IgD-negative memory B cell (primary cell): Measurements from ENCODE around the gene ANAPC4. TPM values are rescaled to one million over a fixed set of nuclear protein-coding genes. Genes with fewer than 3 reads are reported as not detected.
"Not testable (repeated sequence)": the region's sequence is repeated elsewhere in the genome, so short reads cannot be mapped to it uniquely, and the experiment has no call there.

Experiments
- H3K27ac Mint-ChIP-seq, 3 donors: one replicate each; pipeline ENCODE4 v1.8.0; 2020 to 2022; ENCODE audit warnings: mild to moderate bottlenecking in 3 of 3, mixed read lengths in 3 of 3, moderate library complexity in 1 of 3
- H3K27me3 Mint-ChIP-seq: one replicate; pipeline ENCODE4 v1.8.0; 2021; ENCODE audit warnings: mixed read lengths
- H3K36me3 Mint-ChIP-seq: one replicate; pipeline ENCODE4 v1.8.0; 2020; ENCODE audit warnings: mild to moderate bottlenecking, mixed read lengths
- H3K4me1 Mint-ChIP-seq, 3 donors: one replicate each; pipeline ENCODE4 v1.8.0; 2020 to 2022; ENCODE audit warnings: mixed read lengths in 3 of 3, mild to moderate bottlenecking in 1 of 3
- H3K4me3 Mint-ChIP-seq, 4 donors: one replicate each; pipeline ENCODE4 v1.8.0; 2020 to 2022; ENCODE audit warnings: mild to moderate bottlenecking in 4 of 4, mixed read lengths in 4 of 4, moderate library complexity in 3 of 4
- H3K9me3 Mint-ChIP-seq, 3 donors: one replicate each; pipeline ENCODE4 v1.8.0; 2020 to 2021; ENCODE audit warnings: mixed read lengths in 3 of 3, mild to moderate bottlenecking in 1 of 3
- polyA plus RNA-seq: library from polyadenylated mRNA; unstranded; fragments of 300-500 nt; fragmentation: Illumina TruSeq; gene quantifications from one replicate; pipeline ENCODE4 v1.2.3, GENCODE V29; 2021

The ANAPC4 gene
- polyA plus RNA-seq, 1 donor from 2014 or later = 19.4 TPM

DNA sequence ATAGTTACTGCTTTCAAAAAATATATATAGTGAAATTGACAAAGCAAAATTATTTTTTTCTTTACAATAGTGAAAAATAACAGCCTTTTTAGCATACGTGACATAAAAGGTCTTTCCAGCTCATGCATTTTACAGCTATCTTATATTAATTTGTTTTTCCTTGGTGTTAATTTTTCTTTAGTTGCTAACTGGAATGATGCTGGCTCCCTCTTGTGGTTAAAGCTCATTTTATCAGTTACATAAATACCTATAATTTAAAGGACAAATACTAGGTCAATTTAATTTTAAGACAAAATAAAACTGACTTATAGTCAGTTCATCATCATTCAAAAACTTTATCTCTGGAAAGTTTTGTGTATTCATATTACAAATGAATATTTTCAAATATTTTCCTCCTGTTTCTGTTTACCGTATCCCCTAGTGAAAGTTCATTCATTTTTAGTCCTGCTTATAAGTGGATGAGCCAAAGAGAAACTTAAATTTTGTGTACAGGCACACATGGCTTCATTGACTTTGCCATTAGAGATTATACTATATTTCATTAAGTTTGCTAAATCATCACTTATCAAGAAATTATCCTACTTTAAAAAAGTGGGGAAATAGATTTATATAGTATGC is 9.9 kb upstream of the ANAPC4 start:
- H3K27ac Mint-ChIP-seq = no peak overlapping the region
- no peak overlapping the region for H3K4me3 Mint-ChIP-seq

DNA sequence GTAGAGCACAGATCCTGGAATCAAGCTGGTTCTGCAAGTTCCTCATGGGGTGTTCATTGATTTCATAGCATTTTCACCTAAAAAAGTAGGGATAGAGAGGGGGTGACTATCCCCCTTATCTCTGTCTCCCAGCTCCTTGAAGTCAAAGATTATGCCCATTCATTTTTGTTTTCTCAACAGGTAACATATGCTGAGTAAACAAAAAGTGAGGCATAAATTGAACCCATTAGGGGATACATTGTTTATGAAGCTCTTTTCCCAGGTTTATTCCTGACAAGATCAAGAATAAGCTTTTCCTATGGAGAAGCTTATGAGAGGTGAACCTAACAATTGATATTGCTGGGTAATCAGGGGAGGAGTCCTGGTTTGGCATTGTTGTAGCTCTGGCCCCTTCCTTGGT is 9.2 kb upstream of the ANAPC4 start:
- Mint-ChIP-seq H3K4me3 (no peak overlapping the region), H3K36me3 (no peaks in the 10 kb centered on the region), H3K9me3 (no peaks in the 10 kb centered on the region), H3K27ac (no peak overlapping the region), H3K4me1 (no peaks in the 10 kb centered on the region), H3K27me3 (no peaks in the 10 kb centered on the region)

More for the DNA sequence above, 9.9 kb upstream of the ANAPC4 start:
- H3K27me3 Mint-ChIP-seq = no peaks in the 10 kb centered on the region
- no peaks in the 10 kb centered on the region for H3K9me3 Mint-ChIP-seq
- no peaks in the 10 kb centered on the region for H3K4me1 Mint-ChIP-seq
- H3K36me3 Mint-ChIP-seq = no peaks in the 10 kb centered on the region

DNA sequence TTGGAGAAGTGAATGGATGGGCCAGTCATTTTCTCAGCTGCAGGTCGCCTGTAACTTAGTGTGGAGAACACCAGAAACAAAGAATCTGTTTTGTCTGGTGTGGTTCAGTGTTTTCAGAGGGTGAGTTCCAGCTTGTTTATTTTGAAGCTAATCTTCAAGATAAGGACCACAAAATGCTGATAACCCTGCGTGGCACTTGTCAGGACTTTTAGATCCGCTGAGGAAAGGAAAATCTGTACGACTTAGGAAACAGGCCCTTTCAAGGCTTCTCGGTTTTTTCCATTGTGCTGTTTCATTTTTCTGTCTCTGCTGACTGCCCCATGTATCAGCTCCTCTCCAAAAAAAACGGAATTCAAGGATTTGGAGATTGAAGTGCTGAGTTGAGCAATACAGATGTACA is 8.7 kb upstream of the ANAPC4 start:
- Mint-ChIP-seq H3K27me3 (no peaks in the 10 kb centered on the region), H3K27ac (no peak overlapping the region), H3K4me3 (no peak overlapping the region), H3K4me1 (no peaks in the 10 kb centered on the region), H3K9me3 (no peaks in the 10 kb centered on the region), H3K36me3 (no peaks in the 10 kb centered on the region)

DNA sequence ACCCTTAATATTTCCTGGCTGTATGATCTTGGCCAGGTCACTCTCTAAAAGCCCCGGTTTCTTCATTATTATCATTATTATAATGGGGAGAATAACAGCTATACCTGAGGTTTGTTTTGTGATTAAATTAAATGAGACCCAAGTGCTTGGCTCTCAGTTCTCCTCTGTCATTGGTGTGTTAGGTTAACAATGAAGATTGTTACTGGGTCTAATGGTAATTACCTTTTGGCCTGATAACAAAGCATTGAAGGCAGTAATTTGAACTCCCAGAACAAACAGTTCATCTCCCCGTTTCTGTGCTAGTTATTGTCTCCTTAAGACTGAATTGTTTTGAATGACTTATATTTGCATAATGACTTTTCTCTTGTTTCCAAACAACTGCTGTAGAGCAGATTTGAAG is 6.8 kb upstream of the ANAPC4 start:
- Mint-ChIP-seq H3K27ac (no peak overlapping the region), H3K27me3 (no peaks in the 10 kb centered on the region), H3K36me3 (no peaks in the 10 kb centered on the region), H3K4me3 (no peak overlapping the region), H3K4me1 (no peaks in the 10 kb centered on the region), H3K9me3 (no peaks in the 10 kb centered on the region)

DNA sequence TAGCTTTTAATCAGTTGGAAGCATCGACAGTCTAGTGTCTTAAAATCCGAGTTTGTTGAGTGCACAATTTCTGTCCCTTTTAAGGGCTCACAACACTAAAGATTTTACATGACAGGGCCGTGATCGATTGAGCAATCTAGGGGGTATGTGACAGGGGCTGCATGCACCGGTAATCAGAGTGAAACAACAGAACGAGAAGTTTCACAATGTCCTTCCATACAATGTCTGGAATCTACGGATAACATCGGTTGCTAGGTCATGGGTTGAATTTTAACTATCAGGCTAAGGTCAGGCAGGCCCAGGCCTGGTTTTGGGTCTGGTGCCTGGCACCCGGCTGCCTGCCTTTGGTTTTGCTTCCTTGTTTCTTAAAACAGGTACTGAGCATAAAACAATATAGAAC is 4.5 kb upstream of the ANAPC4 start:
- H3K4me1 Mint-ChIP-seq, H3K36me3 Mint-ChIP-seq, H3K27me3 Mint-ChIP-seq, H3K27ac Mint-ChIP-seq, H3K9me3 Mint-ChIP-seq: not testable (repeated sequence)
- H3K4me3 Mint-ChIP-seq = peak overlapping the region in 1 of 4 donors; percentile 68

DNA sequence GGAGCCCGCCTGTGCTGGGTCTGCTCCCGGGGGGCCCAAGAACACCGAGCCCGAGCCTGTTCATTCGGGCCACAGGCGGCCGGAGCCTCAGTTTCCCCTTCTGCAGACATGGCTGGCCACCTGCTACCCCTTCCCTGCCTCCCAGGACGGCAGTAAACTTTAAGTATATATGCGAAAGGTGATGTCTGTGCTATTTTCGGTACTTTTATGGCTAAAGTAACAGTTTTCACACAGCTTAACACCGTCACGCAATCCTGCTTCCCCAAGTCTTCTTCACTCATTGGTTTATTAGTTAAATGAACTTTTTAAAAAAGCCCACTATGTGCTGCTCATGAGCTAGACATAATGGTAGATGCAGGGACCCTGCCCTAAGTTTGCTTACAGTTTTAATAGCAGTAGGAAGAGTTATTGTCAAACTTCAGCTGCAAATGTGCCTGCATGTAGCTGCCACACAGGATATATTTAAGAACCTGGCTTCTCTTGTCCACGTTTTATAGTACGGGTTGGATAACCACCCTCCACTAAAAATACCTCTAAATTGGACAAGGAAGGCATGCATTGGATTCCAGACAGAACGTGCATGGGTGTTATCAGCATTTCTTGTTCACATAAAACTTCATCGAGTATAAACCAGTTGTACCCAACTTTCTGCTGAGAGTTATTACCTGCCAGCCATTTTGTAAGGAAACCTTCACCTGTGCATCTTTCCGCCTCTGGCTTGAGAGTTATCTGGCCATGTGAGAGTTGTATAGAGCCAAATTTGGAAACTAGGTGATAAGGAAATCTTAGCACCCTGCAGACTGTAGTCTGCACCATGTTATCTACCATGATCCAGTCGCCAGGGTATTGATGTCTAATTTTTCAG is 741 bp downstream of the ANAPC4 start:
- no peaks in the 10 kb centered on the region for H3K27me3 Mint-ChIP-seq
- H3K4me3 Mint-ChIP-seq = peak overlapping the region in 1 of 4 donors; percentile 96
- no peaks in the 10 kb centered on the region for H3K36me3 Mint-ChIP-seq
- peak overlapping the region in 2 of 3 donors; percentile 79 to 86 for H3K27ac Mint-ChIP-seq
- H3K4me1 Mint-ChIP-seq = peaks cover 3 to 4% (median 4%) of the 10 kb centered on the region in 3 donors
- H3K9me3 Mint-ChIP-seq = no peaks in the 10 kb centered on the region

DNA sequence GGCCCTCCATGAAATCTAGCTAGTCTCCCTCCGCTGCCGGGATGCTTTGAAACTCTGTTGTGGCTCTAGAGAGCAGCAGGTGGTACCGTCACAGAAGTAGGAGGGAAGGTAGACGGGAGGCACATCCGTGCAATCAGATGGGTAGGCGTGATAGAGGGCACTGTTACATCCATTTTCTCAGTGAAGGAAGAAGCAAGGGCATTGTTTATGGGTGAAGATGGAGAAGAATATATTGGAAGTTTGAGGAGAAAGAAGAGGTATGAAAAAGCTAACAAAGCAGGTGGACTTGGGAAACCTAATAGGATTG is 1.3 kb downstream of the ANAPC4 start:
- H3K4me1 Mint-ChIP-seq = peaks cover 3 to 4% (median 4%) of the 10 kb centered on the region in 3 donors
- no peak overlapping the region for H3K27ac Mint-ChIP-seq
- no peaks in the 10 kb centered on the region for H3K9me3 Mint-ChIP-seq
- H3K27me3 Mint-ChIP-seq = no peaks in the 10 kb centered on the region
- H3K36me3 Mint-ChIP-seq = no peaks in the 10 kb centered on the region
- no peak overlapping the region for H3K4me3 Mint-ChIP-seq

DNA sequence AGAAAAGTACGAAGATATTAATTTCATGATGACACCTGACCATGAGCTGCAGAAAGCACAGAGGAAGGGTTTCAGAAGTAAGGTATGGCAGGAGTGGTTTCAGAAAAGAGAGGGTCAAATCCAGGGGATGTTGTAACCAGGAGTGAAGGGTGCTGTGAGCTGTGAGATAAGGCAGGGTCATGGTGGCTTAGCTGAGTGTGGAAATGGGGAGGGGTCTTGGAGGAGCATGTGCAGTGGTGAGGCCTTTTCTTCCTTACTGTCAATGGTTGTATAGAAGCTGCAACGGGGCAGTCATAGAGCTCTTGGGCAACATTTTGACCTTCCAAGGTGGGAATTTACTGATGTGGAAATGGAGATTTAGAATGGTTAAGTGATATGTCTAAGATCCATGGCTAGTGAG is 2.5 kb downstream of the ANAPC4 start:
- Mint-ChIP-seq H3K27me3 (no peaks in the 10 kb centered on the region), H3K36me3 (peaks cover 2% of the 10 kb centered on the region), H3K9me3 (no peaks in the 10 kb centered on the region), H3K4me3 (no peak overlapping the region), H3K4me1 (peaks cover 3 to 4% (median 4%) of the 10 kb centered on the region in 3 donors), H3K27ac (no peak overlapping the region)

DNA sequence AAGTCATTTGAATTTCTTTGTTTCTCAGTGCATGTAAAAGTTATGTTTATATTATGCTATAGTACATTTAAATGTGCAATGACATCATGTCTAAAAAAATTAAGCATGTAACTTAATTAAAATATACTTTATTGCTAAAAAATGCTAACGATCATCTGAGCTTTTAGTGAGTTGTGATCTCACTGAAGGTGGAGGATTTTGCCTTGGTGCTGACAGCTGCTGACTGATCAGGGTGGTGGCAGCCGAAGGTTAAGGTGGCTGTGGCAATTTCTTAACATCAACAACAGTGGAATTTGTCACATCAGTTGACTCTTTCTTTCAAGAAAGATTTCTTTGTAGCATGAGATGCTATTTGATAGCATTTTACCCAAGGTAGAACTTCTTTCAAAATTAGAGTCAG is 6.6 kb downstream of the ANAPC4 start:
- peaks cover 0 to 2% (median 0%) of the 10 kb centered on the region in 3 donors for H3K4me1 Mint-ChIP-seq
- peaks cover 9% of the 10 kb centered on the region for H3K36me3 Mint-ChIP-seq
- H3K4me3 Mint-ChIP-seq = no peak overlapping the region
- no peaks in the 10 kb centered on the region for H3K27me3 Mint-ChIP-seq
- no peaks in the 10 kb centered on the region for H3K9me3 Mint-ChIP-seq
- no peak overlapping the region for H3K27ac Mint-ChIP-seq

DNA sequence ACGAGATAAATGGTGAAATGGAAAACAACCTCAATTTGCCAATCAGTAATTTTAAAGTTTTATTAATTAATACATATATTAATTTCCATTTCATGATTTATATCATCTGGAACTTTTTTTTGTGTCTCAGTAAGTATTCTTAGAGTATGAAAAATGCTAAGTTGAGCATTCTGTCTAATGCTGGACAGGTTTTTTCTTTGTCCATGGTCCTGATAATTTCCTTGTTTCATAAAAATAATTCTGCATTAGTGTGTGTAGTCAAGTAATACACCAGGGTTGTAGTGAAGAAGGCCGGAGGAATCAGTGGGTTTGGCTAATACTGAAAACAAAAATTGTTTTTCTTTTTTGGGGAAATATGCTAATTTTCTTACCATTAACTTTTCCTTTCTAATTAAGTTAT is 9.9 kb downstream of the ANAPC4 start:
- H3K4me3 Mint-ChIP-seq = no peak overlapping the region
- H3K36me3 Mint-ChIP-seq = peaks cover 10% of the 10 kb centered on the region
- no peaks in the 10 kb centered on the region for H3K9me3 Mint-ChIP-seq
- no peaks in the 10 kb centered on the region for H3K27me3 Mint-ChIP-seq
- H3K27ac Mint-ChIP-seq = no peak overlapping the region
- peaks cover 0 to 2% (median 0%) of the 10 kb centered on the region in 3 donors for H3K4me1 Mint-ChIP-seq

DNA sequence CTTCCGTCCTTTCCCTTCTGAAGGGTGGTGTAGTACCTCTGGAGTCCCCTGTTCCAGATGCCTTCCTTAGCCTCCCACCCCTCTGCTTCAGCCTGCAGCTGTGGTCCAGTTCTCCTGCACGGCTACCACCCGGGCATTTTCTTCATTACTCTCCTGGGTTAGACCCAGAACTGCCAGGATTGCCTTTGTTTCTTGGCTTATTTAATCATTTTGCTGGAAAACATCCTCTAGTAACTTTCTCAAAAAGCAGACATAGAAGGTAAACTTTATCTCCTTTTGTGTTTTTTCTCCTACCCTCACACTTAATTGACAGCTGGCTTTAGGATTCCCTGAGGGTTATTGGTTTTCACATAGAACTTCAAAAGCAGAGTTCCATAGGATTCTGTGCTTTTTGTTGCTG is 20.2 kb downstream of the ANAPC4 start:
- Mint-ChIP-seq H3K27ac (peak overlapping the region in 1 of 3 donors; percentile 1), H3K4me1 (no peaks in the 10 kb centered on the region), H3K27me3 (no peaks in the 10 kb centered on the region), H3K36me3 (peaks cover 29% of the 10 kb centered on the region), H3K4me3 (no peak overlapping the region), H3K9me3 (no peaks in the 10 kb centered on the region)

DNA sequence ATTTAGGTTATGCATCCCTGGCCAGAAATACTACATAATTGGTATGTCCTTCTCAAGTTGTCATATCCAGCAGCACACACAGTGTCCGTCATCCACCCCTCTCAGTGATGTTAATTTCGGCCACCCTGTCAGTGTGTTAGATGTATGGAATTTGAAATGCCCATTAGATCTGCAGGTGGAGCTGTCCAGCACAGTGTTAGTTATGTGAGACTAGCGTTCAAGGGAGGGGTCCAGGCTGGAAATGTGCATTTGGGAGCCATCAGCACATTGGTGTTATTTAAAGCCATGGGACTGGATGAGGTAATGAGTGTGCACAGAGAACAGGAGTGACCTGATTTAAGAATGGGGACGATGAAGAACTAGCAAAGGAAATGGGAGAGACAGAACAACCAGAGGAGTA is 22.4 kb downstream of the ANAPC4 start:
- Mint-ChIP-seq H3K36me3 (peaks cover 28% of the 10 kb centered on the region), H3K4me1 (no peaks in the 10 kb centered on the region), H3K9me3 (no peaks in the 10 kb centered on the region), H3K4me3 (no peak overlapping the region), H3K27ac (no peak overlapping the region), H3K27me3 (no peaks in the 10 kb centered on the region)

DNA sequence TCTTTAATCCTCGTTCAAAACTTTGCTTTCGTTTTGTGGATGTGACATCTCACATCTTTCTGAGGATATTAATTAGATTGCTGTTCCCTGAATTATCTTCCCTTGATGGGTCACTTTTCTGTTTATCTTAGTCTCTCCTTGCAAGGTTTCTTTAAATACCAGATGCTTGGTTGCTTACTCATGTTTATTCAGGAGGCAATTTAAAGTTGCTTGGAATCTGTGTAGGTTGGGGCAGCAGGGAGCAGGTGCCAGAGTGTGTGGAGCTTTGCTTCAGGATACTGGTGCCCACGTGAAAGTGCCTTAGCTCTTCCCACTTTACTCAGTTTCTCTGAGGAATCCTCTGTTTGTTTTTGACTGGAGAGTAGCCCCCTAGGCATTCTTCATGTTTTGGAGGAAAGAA is 24.0 kb downstream of the ANAPC4 start:
- no peaks in the 10 kb centered on the region for H3K4me1 Mint-ChIP-seq
- H3K27me3 Mint-ChIP-seq = no peaks in the 10 kb centered on the region
- H3K4me3 Mint-ChIP-seq = no peak overlapping the region
- H3K9me3 Mint-ChIP-seq = no peaks in the 10 kb centered on the region
- peaks cover 21% of the 10 kb centered on the region for H3K36me3 Mint-ChIP-seq
- no peak overlapping the region for H3K27ac Mint-ChIP-seq

DNA sequence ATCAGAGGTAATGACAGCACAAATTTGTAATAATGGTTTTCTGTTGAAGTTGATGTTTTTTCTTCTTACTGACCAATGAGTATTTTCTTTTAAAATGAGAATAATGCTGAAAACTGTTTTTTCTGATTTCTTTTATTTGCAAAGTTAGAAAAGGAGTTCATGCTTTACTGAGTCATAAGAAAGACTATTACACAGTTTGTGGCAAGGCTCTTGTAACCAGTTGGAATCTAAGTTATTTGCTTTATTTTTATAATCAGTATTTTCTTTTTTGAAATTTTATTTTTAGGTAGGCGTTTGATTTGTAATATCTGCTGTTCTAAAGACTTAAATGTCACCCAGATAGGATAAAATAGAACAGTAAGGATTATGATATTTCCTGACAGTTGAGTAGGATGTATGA is 25.5 kb downstream of the ANAPC4 start:
- no peak overlapping the region for H3K4me3 Mint-ChIP-seq
- peaks cover 14% of the 10 kb centered on the region for H3K36me3 Mint-ChIP-seq
- H3K27me3 Mint-ChIP-seq = no peaks in the 10 kb centered on the region

DNA sequence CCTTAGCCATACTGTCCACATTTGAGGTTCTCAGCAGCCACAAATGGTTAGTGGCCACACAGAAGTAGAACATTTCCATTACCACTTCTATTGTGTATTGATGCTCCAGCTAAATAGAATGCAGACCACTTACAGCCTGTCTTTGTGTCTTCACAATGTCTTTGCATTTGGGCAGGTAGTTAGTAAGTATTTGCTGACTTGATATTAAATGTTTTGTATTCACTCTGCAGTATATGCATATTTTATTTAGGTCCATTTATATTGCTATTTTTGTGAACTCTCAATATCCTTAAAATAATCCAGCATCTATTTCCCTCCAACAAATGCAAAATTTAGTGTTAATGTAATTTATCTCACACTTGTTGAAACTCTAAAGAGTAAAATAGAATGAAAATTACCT is 26.6 kb downstream of the ANAPC4 start:
- Mint-ChIP-seq H3K4me1 (no peaks in the 10 kb centered on the region), H3K27ac (no peak overlapping the region), H3K27me3 (no peaks in the 10 kb centered on the region), H3K9me3 (no peaks in the 10 kb centered on the region), H3K36me3 (peaks cover 8% of the 10 kb centered on the region), H3K4me3 (no peak overlapping the region)

More for the DNA sequence above, 25.5 kb downstream of the ANAPC4 start:
- H3K27ac Mint-ChIP-seq = no peak overlapping the region
- no peaks in the 10 kb centered on the region for H3K9me3 Mint-ChIP-seq
- no peaks in the 10 kb centered on the region for H3K4me1 Mint-ChIP-seq

DNA sequence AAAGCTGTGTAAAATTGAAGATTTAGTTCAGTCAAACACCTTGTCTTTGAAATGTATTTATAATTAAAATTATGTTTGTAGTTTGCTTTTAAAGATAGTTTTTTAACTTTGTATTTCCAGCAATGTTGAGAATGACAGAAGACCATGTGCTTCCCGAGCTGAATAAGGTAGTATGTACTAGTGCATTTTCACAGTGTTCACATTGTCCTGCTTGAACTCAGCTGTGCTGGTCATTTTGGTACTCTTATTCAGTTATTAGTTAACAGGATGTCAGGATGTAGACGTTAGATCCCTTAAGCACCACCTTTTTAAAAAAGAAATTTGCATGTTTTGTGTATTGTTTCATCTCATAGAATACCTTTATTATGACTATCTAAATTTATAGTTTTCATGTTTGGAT is 28.4 kb downstream of the ANAPC4 start:
- Mint-ChIP-seq H3K36me3 (peaks cover 8% of the 10 kb centered on the region), H3K4me3 (no peak overlapping the region), H3K4me1 (no peaks in the 10 kb centered on the region), H3K27ac (no peak overlapping the region), H3K9me3 (no peaks in the 10 kb centered on the region), H3K27me3 (no peaks in the 10 kb centered on the region)
